SU-DHL-6 (cell line): Measurements from ENCODE around the gene RAB31.

Source experiments
- CTCF ChIP-seq: fragments of 200-600 bp; sonication (generic); IDR thresholded peaks from one replicate; pipeline ENCODE4 v1.5.1; 2017; ENCODE audit warnings: antibody characterized with exemption, mild to moderate bottlenecking, low read length, moderate library complexity; ENCODE audit not compliant: insufficient read depth, poor library complexity, severe bottlenecking
- EZH2phosphoT487 ChIP-seq: fragments of 200-600 bp; sonication (generic), shearing (Covaris generic); conservative IDR thresholded peaks from 2 replicates; pipeline ENCODE4 v1.6.1; 2018; ENCODE audit warnings: mild to moderate bottlenecking, antibody characterized with exemption, low read length, moderate library complexity, mixed read lengths

GRCh38 chr18:9742524-9743131, 34.5 kb downstream of the RAB31 start:
- TF ChIP-seq CTCF: no peak
- TF ChIP-seq EZH2phosphoT487: no peak
